ENCODE measurements around the gene KLHL24. TPM values are rescaled to one million over a fixed set of nuclear protein-coding genes. Genes with fewer than 3 reads are reported as not detected.

KLHL24 gene
- total RNA-seq, 1 experiment from 2014 or later, result 33.9 TPM

GRCh38 chr3:183629546-183630301, 5.7 kb upstream of the KLHL24 start:
- H3K4me1 Mint-ChIP-seq, result no peaks in the 10 kb centered on the region
- TF ChIP-seq NR1H2 (CRISPR knock-in tag; IDR thresholded peaks at IDR 0.05) (no peak), ZMAT4 (CRISPR knock-in tag; IDR thresholded peaks at IDR 0.05) (no peak), USF2 (CRISPR knock-in tag; IDR thresholded peaks at IDR 0.05) (peak; percentile 76), AFF4 (CRISPR knock-in tag; IDR thresholded peaks at IDR 0.05; ENCODE audit: borderline replicate concordance) (no peak), ATF3 (CRISPR knock-in tag; conservative IDR thresholded peaks at IDR 0.05) (no peak), ZBTB43 (CRISPR knock-in tag; IDR thresholded peaks at IDR 0.05) (no peak), E2F5 (CRISPR knock-in tag; IDR thresholded peaks at IDR 0.05) (no peak), CREM (CRISPR knock-in tag; IDR thresholded peaks at IDR 0.05) (no peak), USF1 (CRISPR knock-in tag; IDR thresholded peaks at IDR 0.05) (peak; percentile 58; the same call in 1 of the 2 replicates)
- ChIA-PET POLR2A (no interaction called here), CTCF (interaction anchor here (0.6 to 0.7 kb wide), 2 partner anchors 37 to 69 kb away, joined by 3 read pairs; no protein-coding TSS in a partner anchor)
- DNase-seq (ENCODE audit: low spot score) (no peak), ATAC-seq (peak; percentile 82)
- no peaks in the 10 kb centered on the region for H3K36me3 Mint-ChIP-seq
- no peaks in the 10 kb centered on the region for H3K9me3 Mint-ChIP-seq
- no peak overlapping the region for H3K4me3 Mint-ChIP-seq
- no peak overlapping the region for H3K27ac Mint-ChIP-seq
- peaks cover 4% of the 10 kb centered on the region for H3K27me3 Mint-ChIP-seq (ENCODE audit: low read depth)

- no peak overlapping the region for H3K4me3 Mint-ChIP-seq
- POLR2A ChIA-PET, result no interaction called here
- H3K36me3 Mint-ChIP-seq, result no peaks in the 10 kb centered on the region
- H3K4me1 Mint-ChIP-seq, result 0 out of 2 replicates have a peak, but pooled peaks cover 2% of the 10 kb centered on the region
- H3K27ac Mint-ChIP-seq, result no peak overlapping the region
- no peaks in the 10 kb centered on the region for H3K9me3 Mint-ChIP-seq
- peaks cover 4% of the 10 kb centered on the region for H3K27me3 Mint-ChIP-seq (ENCODE audit: low read depth)
- CTCF ChIA-PET, result no interaction called here
- DNase-seq (ENCODE audit: low spot score), result no peak
- ATAC-seq, result no peak
- no peak for TF ChIP-seq ZSCAN18 (CRISPR knock-in tag; IDR thresholded peaks at IDR 0.05)
- TF ChIP-seq NR1H2 (CRISPR knock-in tag; IDR thresholded peaks at IDR 0.05), result no peak
- no peak for TF ChIP-seq ESRRA (CRISPR knock-in tag; IDR thresholded peaks at IDR 0.05; ENCODE audit: borderline replicate concordance)
- no peak for TF ChIP-seq FOXP1 (CRISPR knock-in tag; IDR thresholded peaks at IDR 0.05; ENCODE audit: borderline replicate concordance)
- TF ChIP-seq MYBL2 (CRISPR knock-in tag; IDR thresholded peaks at IDR 0.05), result no peak
- no peak for TF ChIP-seq STAT6 (CRISPR knock-in tag; conservative IDR thresholded peaks at IDR 0.05; ENCODE audit: low read depth)
- no peak for TF ChIP-seq ZNF281 (CRISPR knock-in tag; IDR thresholded peaks at IDR 0.05)
Measured at GRCh38 chr3:183631715-183632114, 3.7 kb upstream of the KLHL24 start.

Data from WTC11 (cell line).